DND-41 (cell line): ENCODE results near the gene BLOC1S6.
A peak's percentile ranks its signal among the peaks of the same experiment; 100 is the strongest.

Source experiments
- ATAC-seq: fragments of 200-7000 bp; cut with Tn5 transposase; 3 replicates; pipeline ENCODE4 v1.9.1; 2021; ENCODE audit warnings: low read depth; ENCODE audit not compliant: insufficient read depth
- DNase-seq: peaks from one replicate; pipeline ENCODE4 v3.0.0-alpha.2; 2020
- H2AFZ ChIP-seq: 2 replicates; pipeline ENCODE4 v1.6.0; 2012; ENCODE audit warnings: low read depth, low read length
- H3K27ac ChIP-seq: 2 replicates; pipeline ENCODE4 v1.5.1; 2012; ENCODE audit warnings: low read length, inconsistent platforms
- H3K27me3 ChIP-seq: fragments of 200-600 bp; sonication (generic); 2 replicates; pipeline ENCODE4 v1.6.0; 2012; ENCODE audit warnings: low read length, mild to moderate bottlenecking, inconsistent platforms; ENCODE audit not compliant: insufficient read depth, poor library complexity
- H3K36me3 ChIP-seq: 2 replicates; pipeline ENCODE4 v1.5.1; 2012; ENCODE audit warnings: low read length, inconsistent platforms; ENCODE audit not compliant: insufficient read depth
- H3K4me1 ChIP-seq: 2 replicates; pipeline ENCODE4 v1.5.1; 2012; ENCODE audit warnings: mild to moderate bottlenecking, low read length; ENCODE audit not compliant: insufficient read depth
- H3K4me2 ChIP-seq: 2 replicates; pipeline ENCODE4 v1.6.0; 2012; ENCODE audit warnings: mild to moderate bottlenecking, moderate library complexity, low read length, inconsistent platforms; ENCODE audit not compliant: insufficient read depth
- H3K4me3 ChIP-seq, 2 experiments: fragments of 200-600 bp in 1 of 2; shearing (Covaris generic) in 1 of 2; 2 replicates each; pipeline ENCODE4 v1.5.1; 2012 to 2016; ENCODE audit warnings: inconsistent platforms in 2 of 2, low read length in 2 of 2, mild to moderate bottlenecking in 2 of 2, low read depth in 1 of 2, moderate library complexity in 1 of 2
- H3K79me2 ChIP-seq: 2 replicates; pipeline ENCODE4 v1.6.0; 2012; ENCODE audit warnings: low read length, inconsistent platforms; ENCODE audit not compliant: insufficient read depth
- H3K9ac ChIP-seq: 2 replicates; pipeline ENCODE4 v1.6.0; 2012; ENCODE audit warnings: low read depth, mild to moderate bottlenecking, inconsistent platforms, low read length, moderate library complexity
- H3K9me3 ChIP-seq: 2 replicates; pipeline ENCODE4 v1.5.1; 2012; ENCODE audit warnings: low read length, moderate library complexity, mild to moderate bottlenecking, inconsistent platforms; ENCODE audit not compliant: insufficient read depth, severe bottlenecking
- H4K20me1 ChIP-seq: 2 replicates; pipeline ENCODE4 v1.6.0; 2012; ENCODE audit warnings: low read length; ENCODE audit not compliant: insufficient read depth
- CTCF ChIP-seq: IDR thresholded peaks from 2 replicates; pipeline ENCODE4 v1.5.1; 2012; ENCODE audit warnings: borderline replicate concordance, low read length, moderate library complexity, mild to moderate bottlenecking; ENCODE audit not compliant: poor library complexity, severe bottlenecking; ENCODE audit errors: extremely low read depth
- EZH2 ChIP-seq: IDR thresholded peaks from 3 replicates; pipeline ENCODE4 v1.6.1; 2012; ENCODE audit warnings: borderline replicate concordance, low read depth, mild to moderate bottlenecking, moderate library complexity, low read length, inconsistent platforms; ENCODE audit not compliant: severe bottlenecking

The BLOC1S6 gene

GRCh38 chr15:45587863-45588170 is 638 bp downstream of the BLOC1S6 start:
- H3K9ac ChIP-seq, result peak overlapping the region; percentile 83
- H3K27me3 ChIP-seq, result no peaks in the 10 kb centered on the region
- peak overlapping the region; percentile 86 to 87 for H3K4me3 ChIP-seq
- peak overlapping the region; percentile 68 for H3K4me2 ChIP-seq
- H3K27ac ChIP-seq, result peak overlapping the region; percentile 96
- peaks cover 67% of the 10 kb centered on the region for H3K79me2 ChIP-seq
- no peaks in the 10 kb centered on the region for H3K9me3 ChIP-seq
- no peak for DNase-seq
- H2AFZ ChIP-seq, result peak overlapping the region; percentile 81
- ATAC-seq, result no peak
- no peaks in the 10 kb centered on the region for H4K20me1 ChIP-seq
- H3K4me1 ChIP-seq, result peaks cover 35% of the 10 kb centered on the region
- no peak for TF ChIP-seq CTCF
- no peak for TF ChIP-seq EZH2
- peaks cover 8% of the 10 kb centered on the region for H3K36me3 ChIP-seq

- ATAC-seq, result no peak
- H3K79me2 ChIP-seq, result peaks cover 69% of the 10 kb centered on the region
- peak overlapping the region; percentile 83 for H3K9ac ChIP-seq
- TF ChIP-seq EZH2 (no peak), CTCF (no peak)
- no peaks in the 10 kb centered on the region for H4K20me1 ChIP-seq
- DNase-seq, result no peak
- no peaks in the 10 kb centered on the region for H3K27me3 ChIP-seq
- H3K4me2 ChIP-seq, result peak overlapping the region; percentile 68
- peak overlapping the region; percentile 96 for H3K27ac ChIP-seq
- H3K36me3 ChIP-seq, result peaks cover 10% of the 10 kb centered on the region
- peak overlapping the region; percentile 86 to 87 for H3K4me3 ChIP-seq
- H2AFZ ChIP-seq, result peak overlapping the region; percentile 81
- peaks cover 35% of the 10 kb centered on the region for H3K4me1 ChIP-seq
- H3K9me3 ChIP-seq, result no peaks in the 10 kb centered on the region
Observed at GRCh38 chr15:45588219-45588875, 1.2 kb downstream of the BLOC1S6 start.

GRCh38 chr15:45589256-45589655 is 2.1 kb downstream of the BLOC1S6 start:
- peaks cover 35% of the 10 kb centered on the region for H3K4me1 ChIP-seq
- peaks cover 17% of the 10 kb centered on the region for H3K36me3 ChIP-seq
- peak overlapping the region; percentile 83 for H3K9ac ChIP-seq
- peak overlapping the region; percentile 68 for H3K4me2 ChIP-seq
- no peak for ATAC-seq
- TF ChIP-seq EZH2 (no peak), CTCF (no peak)
- no peak overlapping the region for H2AFZ ChIP-seq
- H3K4me3 ChIP-seq, result peak overlapping the region in 1 of 2 experiments; percentile 86; a peak in 2 of 4 replicates
- H3K27ac ChIP-seq, result peak overlapping the region; percentile 28; the same call in 1 of the 2 replicates
- peaks cover 77% of the 10 kb centered on the region for H3K79me2 ChIP-seq
- no peaks in the 10 kb centered on the region for H3K9me3 ChIP-seq
- H3K27me3 ChIP-seq, result no peaks in the 10 kb centered on the region
- H4K20me1 ChIP-seq, result no peaks in the 10 kb centered on the region
- no peak for DNase-seq

GRCh38 chr15:45594319-45594718 is 7.1 kb downstream of the BLOC1S6 start:
- peaks cover 8% of the 10 kb centered on the region for H3K4me1 ChIP-seq
- H3K27me3 ChIP-seq, result no peaks in the 10 kb centered on the region
- no peak overlapping the region for H3K27ac ChIP-seq
- DNase-seq (no peak), ATAC-seq (no peak)
- H3K79me2 ChIP-seq, result peaks cover 72% of the 10 kb centered on the region
- H4K20me1 ChIP-seq, result no peaks in the 10 kb centered on the region
- peaks cover 40% of the 10 kb centered on the region for H3K36me3 ChIP-seq
- no peak overlapping the region for H3K4me3 ChIP-seq
- H2AFZ ChIP-seq, result no peak overlapping the region
- H3K4me2 ChIP-seq, result no peak overlapping the region
- no peaks in the 10 kb centered on the region for H3K9me3 ChIP-seq
- TF ChIP-seq CTCF (no peak), EZH2 (no peak)
- H3K9ac ChIP-seq, result no peak overlapping the region
